ENCODE data around the gene MT2A.

Gene MT2A

DNA sequence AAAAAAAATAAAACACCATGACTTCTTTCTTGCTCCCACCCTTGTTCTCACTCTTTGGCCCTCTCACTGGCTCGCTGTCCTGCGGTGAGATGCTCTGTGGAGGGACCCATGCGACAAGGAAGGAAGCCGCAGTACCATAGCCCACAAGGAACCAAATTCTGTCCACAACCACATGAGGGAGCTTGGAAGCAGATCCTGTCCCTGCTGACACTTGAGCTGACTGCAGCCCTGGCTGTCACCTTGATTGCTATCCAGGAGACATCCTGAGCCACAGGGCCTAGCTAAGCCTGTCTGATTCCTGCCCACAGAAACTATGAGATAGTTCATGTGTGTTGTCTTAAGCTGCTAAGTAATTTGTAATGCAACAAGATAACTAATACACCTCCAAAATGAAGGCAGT lies 4.8 kb upstream of the MT2A start:
- Histone ChIP-seq H3K27ac (peak overlapping the region; percentile 33), H3K36me3 (no peaks in the 10 kb centered on the region), H3K27me3 (ENCODE audit: insufficient read depth, low read depth, severe bottlenecking) (no peaks in the 10 kb centered on the region), H3K4me3 (ENCODE audit: low read depth, low read length) (no peak overlapping the region), H3K9me3 (ENCODE audit: severe bottlenecking) (no peaks in the 10 kb centered on the region)
- TF ChIP-seq, protein P1, sequence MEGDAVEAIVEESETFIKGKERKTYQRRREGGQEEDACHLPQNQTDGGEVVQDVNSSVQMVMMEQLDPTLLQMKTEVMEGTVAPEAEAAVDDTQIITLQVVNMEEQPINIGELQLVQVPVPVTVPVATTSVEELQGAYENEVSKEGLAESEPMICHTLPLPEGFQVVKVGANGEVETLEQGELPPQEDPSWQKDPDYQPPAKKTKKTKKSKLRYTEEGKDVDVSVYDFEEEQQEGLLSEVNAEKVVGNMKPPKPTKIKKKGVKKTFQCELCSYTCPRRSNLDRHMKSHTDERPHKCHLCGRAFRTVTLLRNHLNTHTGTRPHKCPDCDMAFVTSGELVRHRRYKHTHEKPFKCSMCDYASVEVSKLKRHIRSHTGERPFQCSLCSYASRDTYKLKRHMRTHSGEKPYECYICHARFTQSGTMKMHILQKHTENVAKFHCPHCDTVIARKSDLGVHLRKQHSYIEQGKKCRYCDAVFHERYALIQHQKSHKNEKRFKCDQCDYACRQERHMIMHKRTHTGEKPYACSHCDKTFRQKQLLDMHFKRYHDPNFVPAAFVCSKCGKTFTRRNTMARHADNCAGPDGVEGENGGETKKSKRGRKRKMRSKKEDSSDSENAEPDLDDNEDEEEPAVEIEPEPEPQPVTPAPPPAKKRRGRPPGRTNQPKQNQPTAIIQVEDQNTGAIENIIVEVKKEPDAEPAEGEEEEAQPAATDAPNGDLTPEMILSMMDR (IDR thresholded peaks at IDR 0.05; ENCODE audit: low read depth, low read length) = peak; percentile 89
- peak; percentile 89 for DNase-seq

DNA sequence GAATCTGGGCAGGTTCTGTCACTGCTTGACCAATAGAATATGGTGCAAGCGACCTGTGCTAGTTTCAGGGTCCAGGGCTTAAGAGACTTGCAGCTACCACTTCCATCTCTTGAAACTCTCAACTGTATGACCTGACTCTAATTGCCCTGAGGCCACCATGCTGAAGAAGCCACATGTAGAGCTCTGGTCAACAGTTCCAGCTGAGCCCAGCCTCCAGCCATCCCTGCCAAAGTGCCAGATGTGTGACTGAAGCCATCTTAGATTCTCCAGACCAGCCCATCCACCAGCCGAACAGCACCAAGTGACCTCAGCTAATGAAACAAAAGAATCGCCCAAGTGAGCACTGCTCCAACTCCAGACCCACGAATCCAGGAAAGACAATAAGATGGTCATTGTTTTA lies 3.4 kb upstream of the MT2A start:
- Histone ChIP-seq H3K27me3 (ENCODE audit: insufficient read depth, low read depth, severe bottlenecking) (no peaks in the 10 kb centered on the region), H3K27ac (no peak overlapping the region), H3K9me3 (ENCODE audit: severe bottlenecking) (no peaks in the 10 kb centered on the region), H3K36me3 (no peaks in the 10 kb centered on the region), H3K4me3 (ENCODE audit: low read depth, low read length) (no peak overlapping the region)
- TF ChIP-seq, protein P1 (IDR thresholded peaks at IDR 0.05; ENCODE audit: low read depth, low read length) = no peak
- no peak for DNase-seq

DNA sequence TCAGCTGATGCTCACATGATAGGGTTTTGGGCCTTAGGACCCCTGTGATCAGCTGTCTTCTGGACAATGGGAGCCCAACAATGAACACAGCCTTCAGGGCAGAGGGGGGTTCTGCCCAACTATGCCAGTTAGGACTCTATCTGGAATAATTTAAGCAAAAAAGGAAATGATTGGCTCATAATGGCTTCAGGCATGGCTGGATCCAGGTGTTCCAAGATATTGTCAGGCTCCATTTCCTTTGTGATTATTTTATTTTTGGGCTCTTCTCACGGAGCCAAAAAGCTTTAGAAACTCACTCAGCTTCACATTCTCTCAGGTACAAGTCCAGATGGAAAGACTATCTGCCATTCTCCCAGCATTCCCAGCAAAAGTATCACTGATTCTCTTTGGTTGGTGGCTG lies 2.9 kb upstream of the MT2A start:
- Histone ChIP-seq H3K36me3 (no peaks in the 10 kb centered on the region), H3K27ac (no peak overlapping the region), H3K27me3 (ENCODE audit: insufficient read depth, low read depth, severe bottlenecking) (no peaks in the 10 kb centered on the region), H3K4me3 (ENCODE audit: low read depth, low read length) (no peak overlapping the region), H3K9me3 (ENCODE audit: severe bottlenecking) (no peaks in the 10 kb centered on the region)
- DNase-seq = no peak
- TF ChIP-seq, protein P1 (IDR thresholded peaks at IDR 0.05; ENCODE audit: low read depth, low read length) = no peak

DNA sequence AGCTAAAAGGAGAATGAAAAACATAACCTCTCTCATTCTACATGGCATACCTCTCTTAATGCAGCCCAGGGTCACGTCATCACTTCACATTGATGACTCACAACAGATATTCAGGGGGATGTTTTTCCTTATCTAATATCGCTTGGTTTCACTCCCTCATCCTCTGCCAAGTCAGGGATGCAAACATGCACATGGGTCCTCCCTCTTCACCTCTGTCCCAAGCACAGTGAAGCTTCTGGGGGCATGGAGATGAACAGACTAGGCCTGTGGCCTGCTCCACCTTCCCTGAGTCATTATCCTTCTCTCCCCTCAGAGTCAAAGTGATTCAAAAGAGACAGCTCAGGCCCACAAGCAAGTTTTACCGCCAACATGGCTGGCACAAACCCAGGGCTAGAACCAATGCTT lies 2.3 kb upstream of the MT2A start:
- Histone ChIP-seq H3K27ac (no peak overlapping the region), H3K4me3 (ENCODE audit: low read depth, low read length) (no peak overlapping the region)
- no peak for DNase-seq

DNA sequence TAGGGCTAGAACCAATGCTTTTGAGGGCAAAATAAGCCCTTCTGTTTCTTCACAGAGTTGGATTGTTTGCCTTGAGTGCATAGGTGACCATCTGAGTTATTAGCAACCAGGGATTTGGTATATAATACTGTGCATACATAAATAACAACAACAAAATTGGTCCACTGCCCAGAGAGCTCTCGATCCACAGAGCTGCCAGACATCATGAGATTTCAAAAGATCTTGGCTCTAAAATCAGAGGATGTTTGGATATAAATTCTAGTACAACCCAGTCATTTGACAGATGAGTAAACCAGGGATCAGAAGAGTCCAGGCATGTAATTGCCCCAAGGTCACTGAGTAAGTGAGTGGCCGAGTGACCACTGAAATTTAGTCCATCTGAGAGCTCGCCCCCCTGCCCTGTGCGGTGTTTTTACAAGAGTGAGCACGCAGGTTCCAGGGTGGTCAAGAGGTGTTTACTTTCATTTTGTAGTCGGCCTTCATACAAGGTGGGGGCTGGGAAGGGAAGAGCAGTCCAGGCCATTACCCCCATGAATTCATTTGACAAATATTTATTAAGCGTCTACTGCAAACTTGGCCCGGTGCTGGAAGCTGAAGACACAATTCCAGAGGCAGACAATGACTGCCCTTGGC lies 1.8 kb upstream of the MT2A start:
- Histone ChIP-seq H3K27ac (no peak overlapping the region), H3K27me3 (ENCODE audit: insufficient read depth, low read depth, severe bottlenecking) (no peaks in the 10 kb centered on the region), H3K36me3 (no peaks in the 10 kb centered on the region), H3K4me3 (ENCODE audit: low read depth, low read length) (no peak overlapping the region), H3K9me3 (ENCODE audit: severe bottlenecking) (no peaks in the 10 kb centered on the region)
- no peak for DNase-seq
- TF ChIP-seq, protein P1 (IDR thresholded peaks at IDR 0.05; ENCODE audit: low read depth, low read length) = no peak

More for the DNA sequence above, 2.3 kb upstream of the MT2A start:
- TF ChIP-seq, protein P1 (IDR thresholded peaks at IDR 0.05; ENCODE audit: low read depth, low read length) = no peak
- Histone ChIP-seq H3K27me3 (ENCODE audit: insufficient read depth, low read depth, severe bottlenecking) (no peaks in the 10 kb centered on the region), H3K36me3 (no peaks in the 10 kb centered on the region), H3K9me3 (ENCODE audit: severe bottlenecking) (no peaks in the 10 kb centered on the region)

DNA sequence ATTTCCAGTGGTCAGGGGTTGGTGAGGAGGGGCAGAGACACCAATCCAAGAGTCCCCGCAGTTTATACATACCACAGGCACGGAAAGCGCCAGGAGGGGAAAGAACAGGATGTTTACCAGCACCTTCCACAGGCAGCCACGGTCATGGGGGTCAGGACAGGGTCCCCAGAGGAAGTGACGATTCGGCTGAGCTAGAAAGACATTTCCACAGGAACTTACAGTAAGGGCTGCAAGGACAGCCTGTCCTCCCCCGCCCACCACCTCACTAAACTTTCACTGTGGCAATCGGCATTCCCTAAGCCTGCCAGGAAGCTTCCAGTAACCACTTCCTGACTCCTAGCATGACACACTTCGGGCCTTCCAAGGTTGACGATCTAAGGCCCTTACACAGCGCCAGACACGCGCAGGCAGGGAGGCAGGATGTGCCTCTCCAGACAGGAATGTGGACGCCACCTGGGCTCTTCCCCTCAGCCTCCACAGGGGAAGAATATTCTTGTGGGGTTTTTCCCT lies 1.2 kb upstream of the MT2A start:
- DNase-seq = no peak
- no peak overlapping the region for H3K27ac ChIP-seq
- no peaks in the 10 kb centered on the region for H3K9me3 ChIP-seq (ENCODE audit: severe bottlenecking)
- H3K27me3 ChIP-seq (ENCODE audit: insufficient read depth, low read depth, severe bottlenecking) = no peaks in the 10 kb centered on the region
- no peak overlapping the region for H3K4me3 ChIP-seq (ENCODE audit: low read depth, low read length)
- no peaks in the 10 kb centered on the region for H3K36me3 ChIP-seq
- TF ChIP-seq, protein P1 (IDR thresholded peaks at IDR 0.05; ENCODE audit: low read depth, low read length) = no peak
